Activated CD4-positive, alpha-beta memory T cell treated with anti-CD3 and anti-CD28 coated beads for 36 hours (primary cell): Measurements from ENCODE around the gene SH3PXD2A. TPM values are rescaled to one million over a fixed set of nuclear protein-coding genes. Genes with fewer than 3 reads are reported as not detected.

Experiments
- CTCF ChIA-PET: fragments of 350-600 bp; sonication (Branson Sonifier 250); formaldehyde crosslinking; loops from one replicate; lab custom pipeline; 2021; ENCODE audit warnings: antibody characterized with exemption, inconsistent platforms; lab: Charles Lee
- POLR2A ChIA-PET: fragments of 350-600 bp; sonication (Branson Sonifier 250); formaldehyde crosslinking; loops from one replicate; lab custom pipeline; 2021; ENCODE audit warnings: antibody characterized with exemption; lab: Charles Lee
- DNase-seq: peaks from one replicate; pipeline ENCODE4 v3.0.0-alpha.2; 2020
- H3K27ac Mint-ChIP-seq: one replicate; pipeline ENCODE4 v1.8.0; 2021; ENCODE audit warnings: mixed read lengths
- H3K27me3 Mint-ChIP-seq: one replicate; pipeline ENCODE4 v1.8.0; 2021; ENCODE audit warnings: mixed read lengths
- H3K36me3 Mint-ChIP-seq: one replicate; pipeline ENCODE4 v1.8.0; 2021; ENCODE audit warnings: mixed read lengths
- H3K4me1 Mint-ChIP-seq: one replicate; pipeline ENCODE4 v1.8.0; 2021; ENCODE audit warnings: low read depth, mixed read lengths
- H3K4me3 Mint-ChIP-seq: one replicate; pipeline ENCODE4 v1.8.0; 2021; ENCODE audit warnings: mild to moderate bottlenecking, mixed read lengths
- H3K9me3 Mint-ChIP-seq: one replicate; pipeline ENCODE4 v1.8.0; 2021; ENCODE audit warnings: mixed read lengths
- intact Hi-C: fragments of 100-400 bp; cut with micrococcal nuclease; formaldehyde crosslinking; loops from one replicate; pipeline ENCODE4 v1.15.1; 2023
- total RNA-seq, 2 experiments: library from RNA; stranded (reverse); gene quantifications; one replicate each; pipeline ENCODE4 v1.2.3, GENCODE V29; 2021

The SH3PXD2A gene
- total RNA-seq, 2 experiments from 2014 or later = 10.0 to 10.3 TPM

GRCh38 chr10:103659674-103660363, 195.6 kb downstream of the SH3PXD2A start:
- H3K4me1 Mint-ChIP-seq = peaks cover 5% of the 10 kb centered on the region
- peak overlapping the region; percentile 74 for H3K27ac Mint-ChIP-seq
- peak overlapping the region; percentile 82 for H3K4me3 Mint-ChIP-seq
- no peaks in the 10 kb centered on the region for H3K27me3 Mint-ChIP-seq
- peak; percentile 71 for DNase-seq
- H3K9me3 Mint-ChIP-seq = peaks cover 13% of the 10 kb centered on the region
- intact Hi-C loops = loop anchor here (2.0 kb wide), 2 partner anchors 19 to 33 kb away; no protein-coding TSS in a partner anchor
- POLR2A ChIA-PET = interaction anchor here (1.3 to 1.9 kb wide), 2 partner anchors 19 to 468 kb away, joined by 4 to 6 read pairs; no protein-coding TSS in a partner anchor
- CTCF ChIA-PET = interaction anchor here (0.6 to 3.5 kb wide), 4 partner anchors 20 to 124 kb away, joined by 3 to 28 read pairs (median 4); no protein-coding TSS in a partner anchor
- H3K36me3 Mint-ChIP-seq = peaks cover 15% of the 10 kb centered on the region

GRCh38 chr10:103658049-103658577, 197.3 kb downstream of the SH3PXD2A start:
- Mint-ChIP-seq H3K9me3 (peaks cover 13% of the 10 kb centered on the region), H3K36me3 (peaks cover 15% of the 10 kb centered on the region), H3K4me3 (no peak overlapping the region), H3K4me1 (peaks cover 9% of the 10 kb centered on the region), H3K27ac (no peak overlapping the region), H3K27me3 (no peaks in the 10 kb centered on the region)
- intact Hi-C loops = no loop called here
- POLR2A ChIA-PET = no interaction called here
- CTCF ChIA-PET = no interaction called here
- no peak for DNase-seq

GRCh38 chr10:103657061-103657591, 198.2 kb downstream of the SH3PXD2A start:
- DNase-seq = no peak
- H3K4me1 Mint-ChIP-seq = peaks cover 13% of the 10 kb centered on the region
- ChIA-PET CTCF (interaction anchor here (1.0 to 1.4 kb wide), 2 partner anchors 29 to 51 kb away, joined by 3 to 7 read pairs; no protein-coding TSS in a partner anchor), POLR2A (no interaction called here)
- peaks cover 13% of the 10 kb centered on the region for H3K9me3 Mint-ChIP-seq
- intact Hi-C loops = no loop called here
- H3K27me3 Mint-ChIP-seq = no peaks in the 10 kb centered on the region
- H3K27ac Mint-ChIP-seq = no peak overlapping the region
- H3K36me3 Mint-ChIP-seq = peaks cover 15% of the 10 kb centered on the region
- H3K4me3 Mint-ChIP-seq = no peak overlapping the region

- intact Hi-C loops = no loop called here
- no peaks in the 10 kb centered on the region for H3K27me3 Mint-ChIP-seq
- POLR2A ChIA-PET = no interaction called here
Measured at GRCh38 chr10:103654925-103655324, 200.5 kb downstream of the SH3PXD2A start.

GRCh38 chr10:103653581-103654037, 201.8 kb downstream of the SH3PXD2A start:
- H3K4me3 Mint-ChIP-seq = no peak overlapping the region
- H3K27ac Mint-ChIP-seq = no peak overlapping the region
- peaks cover 13% of the 10 kb centered on the region for H3K9me3 Mint-ChIP-seq

More at GRCh38 chr10:103654925-103655324, 200.5 kb downstream of the SH3PXD2A start:
- no peak overlapping the region for H3K4me3 Mint-ChIP-seq
- H3K4me1 Mint-ChIP-seq = peaks cover 15% of the 10 kb centered on the region
- H3K27ac Mint-ChIP-seq = no peak overlapping the region
- H3K36me3 Mint-ChIP-seq = peaks cover 15% of the 10 kb centered on the region
- no peak for DNase-seq
- peaks cover 13% of the 10 kb centered on the region for H3K9me3 Mint-ChIP-seq
- CTCF ChIA-PET = interaction anchor here (1.6 kb wide), 1 partner anchor 11 kb away, joined by 5 read pairs; no protein-coding TSS in a partner anchor

GRCh38 chr10:103652599-103653281, 202.6 kb downstream of the SH3PXD2A start:
- intact Hi-C loops = no loop called here
- H3K27me3 Mint-ChIP-seq = no peaks in the 10 kb centered on the region

More at GRCh38 chr10:103653581-103654037, 201.8 kb downstream of the SH3PXD2A start:
- Mint-ChIP-seq H3K36me3 (peaks cover 14% of the 10 kb centered on the region), H3K4me1 (peaks cover 13% of the 10 kb centered on the region), H3K27me3 (no peaks in the 10 kb centered on the region)
- ChIA-PET CTCF (no interaction called here), POLR2A (no interaction called here)
- DNase-seq = no peak
- intact Hi-C loops = no loop called here

GRCh38 chr10:103651783-103652476, 203.4 kb downstream of the SH3PXD2A start:
- intact Hi-C loops = no loop called here
- no peaks in the 10 kb centered on the region for H3K27me3 Mint-ChIP-seq
- no peak overlapping the region for H3K4me3 Mint-ChIP-seq
- ChIA-PET CTCF (interaction anchor here (2.4 kb wide), 1 partner anchor 34 kb away, joined by 8 read pairs; no protein-coding TSS in a partner anchor), POLR2A (no interaction called here)
- DNase-seq = no peak
- peaks cover 2% of the 10 kb centered on the region for H3K36me3 Mint-ChIP-seq
- peaks cover 2% of the 10 kb centered on the region for H3K9me3 Mint-ChIP-seq
- no peak overlapping the region for H3K27ac Mint-ChIP-seq
- peaks cover 13% of the 10 kb centered on the region for H3K4me1 Mint-ChIP-seq

More at GRCh38 chr10:103652599-103653281, 202.6 kb downstream of the SH3PXD2A start:
- H3K4me1 Mint-ChIP-seq = peaks cover 13% of the 10 kb centered on the region
- H3K4me3 Mint-ChIP-seq = no peak overlapping the region
- no peak overlapping the region for H3K27ac Mint-ChIP-seq
- ChIA-PET CTCF (no interaction called here), POLR2A (no interaction called here)
- peaks cover 8% of the 10 kb centered on the region for H3K36me3 Mint-ChIP-seq
- H3K9me3 Mint-ChIP-seq = peaks cover 10% of the 10 kb centered on the region
- peak; percentile 12 for DNase-seq

- Mint-ChIP-seq H3K27me3 (no peaks in the 10 kb centered on the region), H3K27ac (no peak overlapping the region), H3K4me3 (no peak overlapping the region), H3K4me1 (peaks cover 13% of the 10 kb centered on the region), H3K36me3 (no peaks in the 10 kb centered on the region), H3K9me3 (no peaks in the 10 kb centered on the region)
- ChIA-PET POLR2A (no interaction called here), CTCF (interaction anchor here (2.4 kb wide), 1 partner anchor 35 kb away, joined by 8 read pairs; no protein-coding TSS in a partner anchor)
- intact Hi-C loops = no loop called here
- DNase-seq = no peak
Measured at GRCh38 chr10:103651333-103651732, 204.0 kb downstream of the SH3PXD2A start.

GRCh38 chr10:103649654-103650423, 205.5 kb downstream of the SH3PXD2A start:
- H3K27me3 Mint-ChIP-seq = no peaks in the 10 kb centered on the region
- no peak for DNase-seq
- CTCF ChIA-PET = interaction anchor here (0.6 to 2.4 kb wide), 2 partner anchors 36 to 73 kb away, joined by 5 to 8 read pairs; no protein-coding TSS in a partner anchor
- POLR2A ChIA-PET = no interaction called here
- intact Hi-C loops = no loop called here
- H3K36me3 Mint-ChIP-seq = no peaks in the 10 kb centered on the region
- H3K4me3 Mint-ChIP-seq = no peak overlapping the region
- H3K4me1 Mint-ChIP-seq = peaks cover 11% of the 10 kb centered on the region
- H3K9me3 Mint-ChIP-seq = no peaks in the 10 kb centered on the region
- no peak overlapping the region for H3K27ac Mint-ChIP-seq

- DNase-seq = no peak
Measured at GRCh38 chr10:103648636-103649532, 206.5 kb downstream of the SH3PXD2A start.

More at GRCh38 chr10:103648636-103649532, 206.5 kb downstream of the SH3PXD2A start:
- ChIA-PET POLR2A (no interaction called here), CTCF (no interaction called here)
- H3K4me1 Mint-ChIP-seq = peaks cover 10% of the 10 kb centered on the region
- intact Hi-C loops = no loop called here
- no peaks in the 10 kb centered on the region for H3K36me3 Mint-ChIP-seq
- H3K27me3 Mint-ChIP-seq = no peaks in the 10 kb centered on the region
- no peak overlapping the region for H3K27ac Mint-ChIP-seq
- H3K4me3 Mint-ChIP-seq = no peak overlapping the region
- H3K9me3 Mint-ChIP-seq = no peaks in the 10 kb centered on the region
